Caco-2 (cell line): Measurements from ENCODE around the gene ADGRF3. TPM values are rescaled to one million over a fixed set of nuclear protein-coding genes. Genes with fewer than 3 reads are reported as not detected.

Experiments used
- BruUV-seq: library from RNA; stranded (reverse); fragments of 400-500 nt; replicated peaks from 2 replicates; lab custom pipeline; 2021; lab: Mats Ljungman, UMichigan
- CTCF ChIA-PET: fragments of 300-600 bp; sonication (Branson Sonifier 250); formaldehyde crosslinking; loops from one replicate; lab custom pipeline; 2022; ENCODE audit warnings: antibody characterized with exemption; lab: Charles Lee
- POLR2A ChIA-PET: fragments of 300-600 bp; sonication (Branson Sonifier 250); formaldehyde crosslinking; loops from one replicate; lab custom pipeline; 2022; ENCODE audit warnings: antibody characterized with exemption; lab: Charles Lee
- DNase-seq, 2 experiments: peaks; one replicate each; pipeline versions ENCODE4 v3.0.0 to v3.0.0-alpha.2; 2020 to 2022
- H3K27me3 ChIP-seq: replicated peaks from 2 replicates; pipeline ENCODE4 v1.6.0; 2011; ENCODE audit warnings: low read length; ENCODE audit not compliant: control insufficient read depth, insufficient read depth
- H3K36me3 ChIP-seq: 2 replicates; pipeline ENCODE4 v1.5.1; 2011; ENCODE audit warnings: low read length; ENCODE audit not compliant: control insufficient read depth, insufficient read depth
- H3K4me1 ChIP-seq: fragments of 250-450 bp; sonication (Bioruptor Pico); 2 replicates; pipeline ENCODE4 v1.5.1; 2020; ENCODE audit warnings: mild to moderate bottlenecking
- H3K4me3 ChIP-seq: 2 replicates; pipeline ENCODE4 v1.5.1; 2011; ENCODE audit warnings: low read depth, mild to moderate bottlenecking, control low read depth, low read length
- H3K9me3 ChIP-seq: fragments of 250-450 bp; sonication (Bioruptor Pico); 2 replicates; pipeline ENCODE4 v1.5.1; 2020; ENCODE audit warnings: mild to moderate bottlenecking, moderate library complexity
- H3K27ac Mint-ChIP-seq: one replicate; pipeline ENCODE4 v1.8.0; 2022; ENCODE audit warnings: mixed read lengths; ENCODE audit not compliant: unreplicated experiment
- H3K27me3 Mint-ChIP-seq: one replicate; pipeline ENCODE4 v1.8.0; 2022; ENCODE audit warnings: mixed read lengths; ENCODE audit not compliant: insufficient read depth, unreplicated experiment
- H3K36me3 Mint-ChIP-seq: one replicate; pipeline ENCODE4 v1.8.0; 2022; ENCODE audit warnings: mild to moderate bottlenecking, mixed read lengths; ENCODE audit not compliant: insufficient read depth, unreplicated experiment
- H3K4me1 Mint-ChIP-seq: one replicate; pipeline ENCODE4 v1.8.0; 2022; ENCODE audit warnings: low read depth, mixed read lengths; ENCODE audit not compliant: unreplicated experiment
- H3K4me3 Mint-ChIP-seq: one replicate; pipeline ENCODE4 v1.8.0; 2022; ENCODE audit warnings: mild to moderate bottlenecking, moderate library complexity, mixed read lengths; ENCODE audit not compliant: unreplicated experiment
- H3K9me3 Mint-ChIP-seq: one replicate; pipeline ENCODE4 v1.8.0; 2022; ENCODE audit warnings: mixed read lengths; ENCODE audit not compliant: unreplicated experiment
- intact Hi-C: fragments of 100-400 bp; cut with micrococcal nuclease; formaldehyde crosslinking; loops from one replicate; pipeline ENCODE4 v1.10.0; 2022; ENCODE audit not compliant: unreplicated experiment
- total RNA-seq: library from RNA; stranded (reverse); gene quantifications from 2 replicates; pipeline ENCODE4 v1.2.3, GENCODE V29; 2022
- TF ChIP-seq, protein P1 (sequence below), 2 experiments: fragments of 200-600 bp in 1 of 2; IDR thresholded peaks; 1 replicate in 1 of 2; 2 replicates in 1 of 2; pipeline versions ENCODE4 v1.5.1 to v1.8.0; 2011 to 2022; ENCODE audit warnings: antibody characterized with exemption in 1 of 2, control low read depth in 1 of 2, inconsistent platforms in 1 of 2, low read depth in 1 of 2, low read length in 1 of 2, mild to moderate bottlenecking in 1 of 2, moderate library complexity in 1 of 2; ENCODE audit not compliant: insufficient read depth in 1 of 2, severe bottlenecking in 1 of 2, unreplicated experiment in 1 of 2

ADGRF3 gene
- total RNA-seq, 1 experiment from 2014 or later, result 0.18 TPM

DNA sequence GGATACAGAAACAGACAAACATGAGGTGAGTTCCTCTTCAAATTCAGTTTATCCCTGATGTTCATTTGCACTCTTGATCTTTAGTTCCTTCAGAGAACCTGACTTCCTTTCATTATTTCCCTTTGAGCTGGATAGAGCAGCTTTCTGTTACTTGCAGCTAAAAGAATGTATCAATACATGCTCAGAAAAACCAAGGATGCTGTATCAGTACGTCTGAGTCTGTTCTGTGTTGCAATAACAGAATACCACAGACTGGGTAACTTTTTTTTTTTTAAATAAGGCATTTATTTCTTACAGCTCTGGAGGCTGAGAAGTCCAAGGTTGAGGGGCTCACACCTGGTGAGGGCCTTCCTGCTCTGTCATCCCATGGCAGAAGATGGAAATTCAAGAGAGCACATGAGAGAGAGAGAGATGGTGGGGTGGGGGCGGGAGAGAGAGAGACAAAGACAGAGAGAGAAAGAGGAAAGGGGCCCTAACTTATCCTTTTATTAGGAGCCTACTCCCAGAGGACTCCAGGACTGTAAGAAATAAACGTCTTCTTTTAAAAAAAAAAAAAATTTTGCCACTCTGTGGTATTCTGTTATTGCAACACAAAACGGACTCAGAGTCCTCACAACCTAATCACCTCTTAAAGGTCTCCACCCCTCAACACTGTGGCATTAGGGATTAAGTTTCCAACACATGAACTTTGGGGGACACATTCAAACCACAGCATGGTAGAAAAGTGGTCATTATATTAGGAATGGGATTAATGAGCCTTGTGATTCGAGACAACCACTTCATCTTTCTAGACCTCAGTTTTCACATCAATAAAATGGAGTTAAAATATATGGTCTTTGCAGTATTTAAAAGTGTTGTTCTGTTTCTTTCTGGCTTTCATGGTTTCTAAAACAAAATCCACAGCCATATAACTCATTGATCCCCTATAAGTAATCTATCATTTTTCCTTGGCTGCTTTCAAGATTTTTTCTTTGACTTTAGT lies 19.0 kb downstream of the ADGRF3 start:
- CTCF ChIA-PET, result no interaction called here
- POLR2A ChIA-PET, result no interaction called here
- intact Hi-C loops, result no loop called here
- no peak for DNase-seq
- Histone ChIP-seq H3K4me3 (no peak overlapping the region), H3K36me3 (no peaks in the 10 kb centered on the region), H3K27me3 (no peaks in the 10 kb centered on the region), H3K9me3 (no peaks in the 10 kb centered on the region), H3K4me1 (no peaks in the 10 kb centered on the region)
- BruUV-seq, result no TSS peak
- Mint-ChIP-seq H3K27me3 (no peaks in the 10 kb centered on the region), H3K9me3 (no peaks in the 10 kb centered on the region), H3K4me1 (peaks cover 13% of the 10 kb centered on the region), H3K27ac (no peak overlapping the region), H3K36me3 (no peaks in the 10 kb centered on the region), H3K4me3 (no peak overlapping the region)
- TF ChIP-seq, protein P1, sequence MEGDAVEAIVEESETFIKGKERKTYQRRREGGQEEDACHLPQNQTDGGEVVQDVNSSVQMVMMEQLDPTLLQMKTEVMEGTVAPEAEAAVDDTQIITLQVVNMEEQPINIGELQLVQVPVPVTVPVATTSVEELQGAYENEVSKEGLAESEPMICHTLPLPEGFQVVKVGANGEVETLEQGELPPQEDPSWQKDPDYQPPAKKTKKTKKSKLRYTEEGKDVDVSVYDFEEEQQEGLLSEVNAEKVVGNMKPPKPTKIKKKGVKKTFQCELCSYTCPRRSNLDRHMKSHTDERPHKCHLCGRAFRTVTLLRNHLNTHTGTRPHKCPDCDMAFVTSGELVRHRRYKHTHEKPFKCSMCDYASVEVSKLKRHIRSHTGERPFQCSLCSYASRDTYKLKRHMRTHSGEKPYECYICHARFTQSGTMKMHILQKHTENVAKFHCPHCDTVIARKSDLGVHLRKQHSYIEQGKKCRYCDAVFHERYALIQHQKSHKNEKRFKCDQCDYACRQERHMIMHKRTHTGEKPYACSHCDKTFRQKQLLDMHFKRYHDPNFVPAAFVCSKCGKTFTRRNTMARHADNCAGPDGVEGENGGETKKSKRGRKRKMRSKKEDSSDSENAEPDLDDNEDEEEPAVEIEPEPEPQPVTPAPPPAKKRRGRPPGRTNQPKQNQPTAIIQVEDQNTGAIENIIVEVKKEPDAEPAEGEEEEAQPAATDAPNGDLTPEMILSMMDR (IDR thresholded peaks at IDR 0.05; ENCODE audit: insufficient read depth in 1 of 2, low read depth in 1 of 2, low read length in 1 of 2, severe bottlenecking in 1 of 2, unreplicated experiment in 1 of 2), result no peak

DNA sequence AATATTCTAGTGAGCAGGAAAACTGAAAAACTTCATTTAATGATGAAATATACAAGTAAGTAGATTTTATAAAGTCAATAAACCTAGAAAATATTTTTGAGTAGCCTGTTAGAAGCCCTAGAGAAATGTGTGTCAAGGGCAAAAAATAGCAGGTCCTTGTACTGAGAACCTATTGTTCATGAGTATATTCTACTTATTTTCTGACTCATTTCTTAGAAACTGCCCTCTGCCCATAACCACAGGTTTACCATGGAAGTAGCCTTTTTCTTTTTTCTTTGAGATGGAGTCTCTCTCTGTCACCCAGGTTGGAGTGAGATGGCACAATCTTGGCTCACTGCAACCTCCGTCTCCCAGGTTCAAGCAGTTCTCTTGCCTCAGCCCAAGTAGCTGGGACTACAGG lies 20.1 kb downstream of the ADGRF3 start:
- POLR2A ChIA-PET, result no interaction called here

DNA sequence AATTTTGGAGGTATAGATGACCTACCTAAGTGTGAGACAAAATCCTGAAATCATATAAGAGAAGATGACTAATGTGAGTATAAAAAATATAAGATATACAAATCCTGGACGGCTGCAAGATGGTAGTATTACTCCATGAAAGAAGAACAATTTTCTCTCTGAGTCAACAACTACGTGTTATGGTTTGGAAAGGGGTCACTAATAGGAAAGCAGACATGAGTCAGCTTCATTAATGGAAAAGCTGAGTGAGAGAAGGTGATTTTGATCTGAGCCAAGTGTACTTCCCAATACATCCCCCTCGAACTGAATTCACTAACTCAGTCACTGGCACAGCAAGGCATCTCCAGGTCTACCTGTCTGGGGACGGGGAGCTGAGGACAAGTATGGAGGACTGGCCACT lies 20.7 kb downstream of the ADGRF3 start:
- no peaks in the 10 kb centered on the region for H3K4me1 ChIP-seq
- H3K4me3 ChIP-seq, result no peak overlapping the region
- Mint-ChIP-seq H3K4me1 (peaks cover 13% of the 10 kb centered on the region), H3K36me3 (no peaks in the 10 kb centered on the region), H3K27ac (no peak overlapping the region), H3K27me3 (no peaks in the 10 kb centered on the region), H3K4me3 (no peak overlapping the region), H3K9me3 (no peaks in the 10 kb centered on the region)
- ChIA-PET CTCF (no interaction called here), POLR2A (no interaction called here)
- no peak for DNase-seq
- TF ChIP-seq, protein P1 (IDR thresholded peaks at IDR 0.05; ENCODE audit: insufficient read depth in 1 of 2, low read depth in 1 of 2, low read length in 1 of 2, severe bottlenecking in 1 of 2, unreplicated experiment in 1 of 2), result no peak
- no peaks in the 10 kb centered on the region for H3K9me3 ChIP-seq
- intact Hi-C loops, result no loop called here
- no TSS peak for BruUV-seq
- H3K27me3 ChIP-seq, result no peaks in the 10 kb centered on the region
- H3K36me3 ChIP-seq, result no peaks in the 10 kb centered on the region

More for the DNA sequence above, 20.1 kb downstream of the ADGRF3 start:
- intact Hi-C loops, result no loop called here
- BruUV-seq, result no TSS peak
- CTCF ChIA-PET, result no interaction called here
- Mint-ChIP-seq H3K36me3 (no peaks in the 10 kb centered on the region), H3K4me3 (no peak overlapping the region), H3K4me1 (peaks cover 13% of the 10 kb centered on the region), H3K9me3 (no peaks in the 10 kb centered on the region), H3K27ac (no peak overlapping the region), H3K27me3 (no peaks in the 10 kb centered on the region)
- no peaks in the 10 kb centered on the region for H3K36me3 ChIP-seq
- H3K27me3 ChIP-seq, result no peaks in the 10 kb centered on the region
- no peak overlapping the region for H3K4me3 ChIP-seq
- DNase-seq, result no peak
- H3K9me3 ChIP-seq, result no peaks in the 10 kb centered on the region
- TF ChIP-seq, protein P1 (IDR thresholded peaks at IDR 0.05; ENCODE audit: insufficient read depth in 1 of 2, low read depth in 1 of 2, low read length in 1 of 2, severe bottlenecking in 1 of 2, unreplicated experiment in 1 of 2), result no peak
- no peaks in the 10 kb centered on the region for H3K4me1 ChIP-seq
